DOHH2 (cell line): ENCODE data around the gene MUL1.

Experiments
- EZH2phosphoT487 ChIP-seq: fragments of 200-600 bp; sonication (generic); IDR thresholded peaks from 2 replicates; pipeline ENCODE4 v1.6.1; 2017; ENCODE audit warnings: borderline replicate concordance, mild to moderate bottlenecking, antibody characterized with exemption, low read length, moderate library complexity, mixed read lengths
- TF ChIP-seq, protein P1 (sequence below): fragments of 200-600 bp; sonication (generic); IDR thresholded peaks from one replicate; pipeline ENCODE4 v1.5.1; 2014; ENCODE audit warnings: antibody characterized with exemption, mild to moderate bottlenecking, low read depth, low read length; ENCODE audit not compliant: poor library complexity, severe bottlenecking

DNA sequence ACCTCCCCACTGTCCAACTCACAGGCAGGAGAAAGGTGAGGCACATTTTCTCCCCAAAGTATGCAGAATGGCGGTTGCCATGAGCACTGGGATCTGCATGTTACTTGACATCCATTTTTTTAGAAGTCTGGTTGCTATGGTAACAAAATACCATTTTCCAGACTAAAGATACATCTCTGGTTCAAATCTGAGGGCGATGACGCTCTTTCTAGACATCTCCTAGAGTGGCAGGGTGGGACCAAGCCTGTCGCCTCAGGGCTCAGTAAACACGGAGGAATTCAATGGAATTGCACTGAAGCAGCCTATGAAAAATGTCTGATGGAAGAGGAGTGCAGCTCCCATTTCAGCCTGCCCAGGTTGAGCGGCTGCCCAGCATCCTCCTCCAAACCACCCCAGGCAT, 22.9 kb upstream of the MUL1 start:
- TF ChIP-seq, protein P1, sequence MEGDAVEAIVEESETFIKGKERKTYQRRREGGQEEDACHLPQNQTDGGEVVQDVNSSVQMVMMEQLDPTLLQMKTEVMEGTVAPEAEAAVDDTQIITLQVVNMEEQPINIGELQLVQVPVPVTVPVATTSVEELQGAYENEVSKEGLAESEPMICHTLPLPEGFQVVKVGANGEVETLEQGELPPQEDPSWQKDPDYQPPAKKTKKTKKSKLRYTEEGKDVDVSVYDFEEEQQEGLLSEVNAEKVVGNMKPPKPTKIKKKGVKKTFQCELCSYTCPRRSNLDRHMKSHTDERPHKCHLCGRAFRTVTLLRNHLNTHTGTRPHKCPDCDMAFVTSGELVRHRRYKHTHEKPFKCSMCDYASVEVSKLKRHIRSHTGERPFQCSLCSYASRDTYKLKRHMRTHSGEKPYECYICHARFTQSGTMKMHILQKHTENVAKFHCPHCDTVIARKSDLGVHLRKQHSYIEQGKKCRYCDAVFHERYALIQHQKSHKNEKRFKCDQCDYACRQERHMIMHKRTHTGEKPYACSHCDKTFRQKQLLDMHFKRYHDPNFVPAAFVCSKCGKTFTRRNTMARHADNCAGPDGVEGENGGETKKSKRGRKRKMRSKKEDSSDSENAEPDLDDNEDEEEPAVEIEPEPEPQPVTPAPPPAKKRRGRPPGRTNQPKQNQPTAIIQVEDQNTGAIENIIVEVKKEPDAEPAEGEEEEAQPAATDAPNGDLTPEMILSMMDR: no peak
- TF ChIP-seq EZH2phosphoT487: no peak
